GM20000 (cell line): ENCODE measurements around the gene IL6ST.
"Not testable (repeated sequence)": the region's sequence is repeated elsewhere in the genome, so short reads cannot be mapped to it uniquely, and the experiment has no call there.

Experiments used
- DNase-seq: peaks from one replicate; pipeline ENCODE4 v3.0.0; 2012; ENCODE audit warnings: low spot score
- CTCF ChIP-seq: IDR thresholded peaks from 2 replicates; pipeline ENCODE4 v1.5.1; 2012; ENCODE audit warnings: mild to moderate bottlenecking, control low read depth; ENCODE audit errors: extremely low read depth, missing control alignments

Gene IL6ST

DNA sequence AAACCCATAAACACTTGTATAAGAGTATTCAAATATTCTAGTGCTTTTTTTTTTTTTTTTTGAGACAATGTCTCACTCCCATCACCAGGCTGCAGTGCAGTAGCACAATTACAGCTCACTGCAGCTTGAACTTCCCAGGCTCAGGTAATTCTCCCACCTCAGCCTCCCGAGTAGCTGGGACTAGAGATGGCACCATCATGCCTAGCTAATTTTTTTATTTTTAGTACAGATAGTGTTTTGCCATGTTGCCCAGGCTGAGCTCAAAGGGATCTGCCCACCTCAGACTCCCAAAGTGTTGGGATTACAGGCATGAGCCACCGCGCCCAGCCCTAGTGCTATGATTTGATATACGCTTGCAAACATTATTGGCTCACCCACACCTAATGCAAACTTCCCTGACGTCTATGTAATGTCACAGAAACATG, 11.8 kb downstream of the IL6ST start:
- no peak for TF ChIP-seq CTCF
- DNase-seq = no peak

- DNase-seq = no peak
- TF ChIP-seq CTCF = no peak
Observed at GRCh38 chr5:55973296-55973695, 21.5 kb downstream of the IL6ST start.

DNA sequence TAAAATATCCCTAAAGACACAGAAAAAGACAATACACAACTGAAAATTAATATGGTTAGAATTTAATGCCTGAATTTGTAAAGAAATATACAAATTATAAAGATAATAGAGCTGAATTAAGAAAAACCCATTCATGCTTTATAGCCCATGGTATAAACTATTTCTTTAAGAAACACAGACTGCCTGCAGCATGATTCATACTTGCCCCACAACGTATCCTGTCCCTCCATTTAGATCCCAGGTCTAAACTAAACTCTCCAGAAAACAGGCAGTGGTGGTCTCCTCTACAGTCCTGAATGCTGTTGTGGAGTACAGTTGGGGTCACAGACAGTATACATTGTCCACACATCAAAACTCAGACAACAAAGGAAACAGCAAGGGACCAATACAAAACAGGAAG, 24.8 kb downstream of the IL6ST start:
- TF ChIP-seq CTCF = no peak
- no peak for DNase-seq

DNA sequence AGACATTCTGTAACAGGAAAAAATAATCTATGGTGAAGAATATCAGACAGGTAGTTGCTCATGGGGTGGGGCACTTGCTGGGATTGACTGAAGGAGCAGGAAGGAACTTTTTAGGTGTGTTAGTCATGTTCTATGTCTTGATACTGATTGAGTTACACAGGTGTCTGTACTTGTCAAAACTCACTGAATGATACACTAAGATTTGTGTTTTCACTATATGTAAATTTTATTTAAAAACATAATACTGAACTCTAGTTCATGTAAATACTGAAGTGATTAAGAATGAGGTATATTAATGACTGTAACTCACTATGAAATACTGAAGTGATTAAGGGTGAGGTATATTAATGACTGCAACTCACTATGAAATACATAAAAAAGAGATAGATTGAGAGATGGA, 28.5 kb downstream of the IL6ST start:
- no peak for DNase-seq
- TF ChIP-seq CTCF = no peak

GRCh38 chr5:55965525-55965924, 29.2 kb downstream of the IL6ST start:
- TF ChIP-seq CTCF = no peak
- no peak for DNase-seq

DNA sequence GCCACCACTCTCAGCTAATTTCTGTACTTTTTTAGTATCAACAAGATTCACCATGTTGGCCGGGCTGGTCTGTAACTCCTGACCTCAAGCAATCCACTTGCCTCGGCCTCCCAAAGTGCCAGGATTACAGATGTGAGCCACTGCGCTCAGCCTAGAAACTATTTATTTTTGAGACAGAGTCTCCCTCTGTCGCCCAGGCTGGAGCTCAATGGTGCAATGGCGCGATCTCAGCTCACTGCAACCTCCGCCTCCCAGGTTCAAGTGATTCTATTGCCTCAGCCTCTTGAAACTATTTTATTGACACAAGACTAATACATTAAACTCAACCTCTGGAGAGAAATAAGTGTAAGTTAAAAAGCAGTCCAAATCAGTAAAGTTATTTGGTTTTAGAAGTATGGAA, 34.0 kb downstream of the IL6ST start:
- no peak for DNase-seq
- no peak for TF ChIP-seq CTCF

- TF ChIP-seq CTCF = no peak
- DNase-seq = no peak
Observed at GRCh38 chr5:55959208-55959607, 35.6 kb downstream of the IL6ST start.

- DNase-seq = not testable (repeated sequence)
Observed at GRCh38 chr5:55941154-55941553, 53.6 kb downstream of the IL6ST start.

GRCh38 chr5:55937598-55937997, 57.2 kb downstream of the IL6ST start:
- not testable (repeated sequence) for DNase-seq
